Coronary artery (tissue), 2 donors: ENCODE data around the gene AAR2.

Experiments
- DNase-seq: peaks from one replicate; pipeline ENCODE4 v3.0.0-alpha.2; 2017; ENCODE audit warnings: low spot score
- H3K27ac ChIP-seq, 2 donors: fragments of 200-600 bp; sonication (generic); one replicate each; pipeline ENCODE4 v1.5.1; 2016 to 2019
- H3K4me3 ChIP-seq: fragments of 200-600 bp; sonication (generic); 2 replicates; pipeline ENCODE4 v1.5.1; 2016; ENCODE audit warnings: mild to moderate bottlenecking, moderate library complexity
- TF ChIP-seq, protein P1 (sequence below): fragments of 200-600 bp; sonication (generic); IDR thresholded peaks from one replicate; pipeline ENCODE4 v1.5.1; 2019; ENCODE audit warnings: antibody characterized with exemption

Gene AAR2

DNA sequence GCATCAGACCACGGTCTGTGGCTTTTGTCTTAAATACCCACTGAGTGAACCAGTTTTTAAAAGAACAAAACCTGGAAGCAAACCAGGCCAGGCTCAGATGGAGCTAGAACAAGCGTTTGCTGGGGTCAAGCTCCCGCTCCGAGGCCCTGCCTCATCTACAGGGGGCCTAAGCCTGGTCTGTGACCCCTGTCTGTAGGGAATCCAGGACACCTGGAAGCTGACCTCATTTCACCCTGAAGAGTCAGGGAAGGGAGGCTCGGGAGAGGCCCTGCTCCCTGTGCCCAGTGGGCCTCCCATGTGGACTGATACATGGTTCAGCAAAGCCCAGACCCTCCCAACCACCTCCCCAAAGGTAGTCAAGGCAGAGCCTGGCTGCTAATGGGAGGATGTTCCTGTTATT is 43.1 kb downstream of the AAR2 start:
- Histone ChIP-seq H3K27ac (no peak overlapping the region), H3K4me3 (no peak overlapping the region)
- TF ChIP-seq, protein P1, sequence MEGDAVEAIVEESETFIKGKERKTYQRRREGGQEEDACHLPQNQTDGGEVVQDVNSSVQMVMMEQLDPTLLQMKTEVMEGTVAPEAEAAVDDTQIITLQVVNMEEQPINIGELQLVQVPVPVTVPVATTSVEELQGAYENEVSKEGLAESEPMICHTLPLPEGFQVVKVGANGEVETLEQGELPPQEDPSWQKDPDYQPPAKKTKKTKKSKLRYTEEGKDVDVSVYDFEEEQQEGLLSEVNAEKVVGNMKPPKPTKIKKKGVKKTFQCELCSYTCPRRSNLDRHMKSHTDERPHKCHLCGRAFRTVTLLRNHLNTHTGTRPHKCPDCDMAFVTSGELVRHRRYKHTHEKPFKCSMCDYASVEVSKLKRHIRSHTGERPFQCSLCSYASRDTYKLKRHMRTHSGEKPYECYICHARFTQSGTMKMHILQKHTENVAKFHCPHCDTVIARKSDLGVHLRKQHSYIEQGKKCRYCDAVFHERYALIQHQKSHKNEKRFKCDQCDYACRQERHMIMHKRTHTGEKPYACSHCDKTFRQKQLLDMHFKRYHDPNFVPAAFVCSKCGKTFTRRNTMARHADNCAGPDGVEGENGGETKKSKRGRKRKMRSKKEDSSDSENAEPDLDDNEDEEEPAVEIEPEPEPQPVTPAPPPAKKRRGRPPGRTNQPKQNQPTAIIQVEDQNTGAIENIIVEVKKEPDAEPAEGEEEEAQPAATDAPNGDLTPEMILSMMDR, result no peak
- DNase-seq, result no peak

DNA sequence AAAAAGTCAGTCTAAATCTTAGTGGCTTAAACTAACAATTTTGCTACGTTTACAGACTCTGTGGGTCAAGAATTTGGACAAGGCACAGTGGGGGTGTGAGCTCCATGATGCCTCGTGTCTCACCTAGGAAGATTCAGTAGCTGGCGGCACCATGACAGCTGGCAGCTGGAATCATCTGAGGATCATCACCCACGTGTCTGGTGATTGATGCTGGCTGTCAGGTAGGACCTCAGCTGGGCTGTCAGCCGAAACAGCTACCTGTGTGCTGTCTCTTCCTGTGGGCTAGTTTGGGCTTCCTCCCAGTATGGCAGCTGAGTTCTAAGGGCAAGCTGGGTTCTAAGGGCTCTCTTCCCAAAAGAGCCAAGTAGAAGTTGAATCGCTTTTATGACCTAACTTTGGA is 43.5 kb downstream of the AAR2 start:
- Histone ChIP-seq H3K27ac (no peak overlapping the region), H3K4me3 (no peak overlapping the region)
- no peak for DNase-seq
- TF ChIP-seq, protein P1, result no peak

DNA sequence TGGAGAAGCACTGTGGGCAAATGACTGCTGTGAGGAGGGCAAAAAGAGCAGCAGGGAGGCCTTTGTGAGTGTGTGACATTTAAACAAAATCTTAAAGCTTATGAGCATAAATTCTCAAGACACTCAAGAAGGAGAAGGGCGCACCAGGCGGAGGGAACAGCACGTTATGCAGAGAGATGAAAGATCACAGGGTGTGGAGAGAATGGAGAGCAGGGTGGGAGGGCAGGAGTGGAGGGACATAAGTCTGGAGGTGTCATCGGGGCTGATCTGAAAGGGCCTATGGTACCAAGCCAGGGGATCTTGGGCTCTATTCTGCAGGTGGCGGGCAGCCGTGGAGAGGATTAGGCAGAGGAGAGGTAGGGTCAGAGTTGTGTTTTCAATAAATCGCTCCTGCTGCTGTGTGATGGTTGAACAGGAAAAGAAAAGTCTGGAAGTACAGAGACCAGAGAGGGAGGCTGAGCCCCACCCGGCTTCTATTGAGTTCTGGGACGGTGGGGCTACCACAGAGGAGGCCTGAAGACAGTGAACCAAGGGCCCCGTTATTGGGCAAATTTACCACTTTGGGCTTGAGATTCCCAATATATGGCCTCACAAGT is 45.6 kb downstream of the AAR2 start:
- DNase-seq, result no peak
- TF ChIP-seq, protein P1, result no peak
- Histone ChIP-seq H3K27ac (no peak overlapping the region), H3K4me3 (no peak overlapping the region)

GRCh38 chr20:36284751-36285150 is 48.5 kb downstream of the AAR2 start:
- TF ChIP-seq, protein P1, result no peak
- Histone ChIP-seq H3K27ac (no peak overlapping the region), H3K4me3 (no peak overlapping the region)
- DNase-seq, result no peak

GRCh38 chr20:36285746-36286447 is 49.6 kb downstream of the AAR2 start:
- DNase-seq, result no peak
- no peak overlapping the region for H3K27ac ChIP-seq
- TF ChIP-seq, protein P1, result no peak
- H3K4me3 ChIP-seq, result no peak overlapping the region

- Histone ChIP-seq H3K27ac (no peak overlapping the region), H3K4me3 (no peak overlapping the region)
- TF ChIP-seq, protein P1, result no peak
- no peak for DNase-seq
Measured at GRCh38 chr20:36297656-36298055, 61.4 kb downstream of the AAR2 start.

DNA sequence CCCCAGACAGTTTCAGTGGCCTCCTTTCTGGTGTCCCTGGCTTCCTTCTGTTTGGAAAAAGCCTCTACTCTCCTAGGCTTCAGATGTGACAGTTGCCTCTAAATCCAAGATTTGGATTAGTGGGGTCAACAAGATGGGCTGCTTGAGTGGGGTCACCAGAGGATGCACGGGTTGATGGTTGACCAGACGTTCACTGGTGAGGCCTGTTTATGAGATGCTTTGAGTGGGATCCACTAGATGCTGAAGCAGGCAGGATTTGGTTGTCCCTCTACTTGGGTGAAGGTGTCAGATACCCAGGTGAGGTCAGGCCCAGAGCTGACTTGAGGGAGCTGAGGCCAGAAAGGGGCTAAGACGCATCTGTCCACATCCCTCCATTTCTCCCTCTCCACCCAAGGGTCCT is 61.8 kb downstream of the AAR2 start:
- TF ChIP-seq, protein P1, result no peak
- no peak for DNase-seq

More for the DNA sequence above, 61.8 kb downstream of the AAR2 start:
- H3K27ac ChIP-seq, result no peak overlapping the region
- no peak overlapping the region for H3K4me3 ChIP-seq
